HFF-Myc (cell line): ENCODE results near the gene PPARD.
"Not testable (repeated sequence)": the region's sequence is repeated elsewhere in the genome, so short reads cannot be mapped to it uniquely, and the experiment has no call there.

Experiments used
- DNase-seq: peaks from one replicate; pipeline ENCODE4 v3.0.0-alpha.2; 2011; ENCODE audit warnings: low read depth; ENCODE audit errors: extremely low read depth
- H3K4me3 ChIP-seq: replicated peaks from 2 replicates; pipeline ENCODE4 v1.5.1; 2011; ENCODE audit warnings: low read depth, mild to moderate bottlenecking, control low read depth, low read length
- TF ChIP-seq, protein P1 (sequence below): IDR thresholded peaks from 2 replicates; pipeline ENCODE4 v1.5.1; 2012; ENCODE audit warnings: mild to moderate bottlenecking, low read depth, low read length, control low read depth; ENCODE audit errors: missing control alignments

PPARD gene

GRCh38 chr6:35432291-35432690 lies 89.9 kb downstream of the PPARD start:
- no peak overlapping the region for H3K4me3 ChIP-seq
- TF ChIP-seq, protein P1, sequence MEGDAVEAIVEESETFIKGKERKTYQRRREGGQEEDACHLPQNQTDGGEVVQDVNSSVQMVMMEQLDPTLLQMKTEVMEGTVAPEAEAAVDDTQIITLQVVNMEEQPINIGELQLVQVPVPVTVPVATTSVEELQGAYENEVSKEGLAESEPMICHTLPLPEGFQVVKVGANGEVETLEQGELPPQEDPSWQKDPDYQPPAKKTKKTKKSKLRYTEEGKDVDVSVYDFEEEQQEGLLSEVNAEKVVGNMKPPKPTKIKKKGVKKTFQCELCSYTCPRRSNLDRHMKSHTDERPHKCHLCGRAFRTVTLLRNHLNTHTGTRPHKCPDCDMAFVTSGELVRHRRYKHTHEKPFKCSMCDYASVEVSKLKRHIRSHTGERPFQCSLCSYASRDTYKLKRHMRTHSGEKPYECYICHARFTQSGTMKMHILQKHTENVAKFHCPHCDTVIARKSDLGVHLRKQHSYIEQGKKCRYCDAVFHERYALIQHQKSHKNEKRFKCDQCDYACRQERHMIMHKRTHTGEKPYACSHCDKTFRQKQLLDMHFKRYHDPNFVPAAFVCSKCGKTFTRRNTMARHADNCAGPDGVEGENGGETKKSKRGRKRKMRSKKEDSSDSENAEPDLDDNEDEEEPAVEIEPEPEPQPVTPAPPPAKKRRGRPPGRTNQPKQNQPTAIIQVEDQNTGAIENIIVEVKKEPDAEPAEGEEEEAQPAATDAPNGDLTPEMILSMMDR: no peak
- no peak for DNase-seq

DNA sequence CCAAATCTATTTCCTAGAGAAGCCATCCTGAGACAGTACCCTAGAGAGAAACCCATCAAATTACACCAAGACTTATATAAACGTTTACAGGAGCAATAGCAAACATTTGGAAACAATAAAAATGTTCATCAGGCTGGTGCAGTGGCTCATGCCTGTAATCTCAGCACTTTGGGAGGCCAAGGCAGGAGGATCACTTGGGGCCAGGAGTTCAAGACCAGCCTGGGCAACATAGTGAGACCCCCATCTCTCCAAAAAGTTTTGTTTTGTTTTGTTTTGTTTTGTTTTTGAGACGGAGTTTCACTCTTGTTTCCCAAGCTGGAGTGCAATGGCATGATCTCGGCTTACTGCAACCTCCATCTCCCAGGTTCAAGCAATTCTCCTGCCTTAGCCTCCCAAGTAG lies 90.3 kb downstream of the PPARD start:
- not testable (repeated sequence) for H3K4me3 ChIP-seq, DNase-seq

DNA sequence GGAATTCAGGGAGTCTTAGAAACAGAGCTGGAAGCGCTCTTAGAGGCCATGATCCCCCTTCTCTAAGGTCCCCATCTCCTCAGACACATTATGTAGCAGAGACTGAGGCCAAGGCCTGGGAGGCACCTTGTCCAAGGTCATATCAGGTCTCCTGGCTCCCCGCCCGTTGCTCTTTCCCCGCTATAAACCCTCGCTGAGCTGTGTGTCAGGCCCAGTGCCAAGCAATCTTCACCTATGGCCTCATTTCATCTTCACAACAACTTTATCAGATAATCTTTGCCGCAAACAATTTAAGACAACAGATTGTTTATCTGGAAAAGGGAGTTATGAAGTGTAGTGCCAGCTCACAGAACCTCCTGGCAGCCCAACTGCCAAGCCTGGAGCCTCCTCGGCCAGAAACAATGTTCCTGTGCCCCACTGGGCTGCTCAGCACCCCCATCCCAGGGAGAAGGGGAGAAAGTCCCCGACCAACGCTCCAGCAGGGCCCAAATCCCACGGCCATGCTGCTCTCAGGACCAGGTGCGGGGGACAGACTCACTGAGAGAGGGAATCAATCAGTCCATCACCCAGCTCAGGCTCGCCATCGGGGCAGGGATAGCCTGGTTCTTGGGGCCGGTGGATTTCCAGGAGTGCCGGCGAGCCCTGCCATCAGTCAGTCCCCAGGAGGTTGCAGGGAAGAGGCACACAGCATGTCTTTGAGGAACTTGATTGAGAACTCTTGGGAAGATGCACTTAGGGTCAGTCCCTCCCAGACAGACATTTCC lies 92.9 kb downstream of the PPARD start:
- no peak overlapping the region for H3K4me3 ChIP-seq
- TF ChIP-seq, protein P1: no peak
- DNase-seq: no peak

GRCh38 chr6:35436071-35436857 lies 93.9 kb downstream of the PPARD start:
- TF ChIP-seq, protein P1: no peak
- no peak overlapping the region for H3K4me3 ChIP-seq

GRCh38 chr6:35438378-35439065 lies 96.2 kb downstream of the PPARD start:
- DNase-seq, H3K4me3 ChIP-seq: not testable (repeated sequence)

More at GRCh38 chr6:35436071-35436857, 93.9 kb downstream of the PPARD start:
- DNase-seq: no peak

GRCh38 chr6:35439308-35439707 lies 97.0 kb downstream of the PPARD start:
- DNase-seq: no peak
- no peak overlapping the region for H3K4me3 ChIP-seq
- TF ChIP-seq, protein P1: no peak

DNA sequence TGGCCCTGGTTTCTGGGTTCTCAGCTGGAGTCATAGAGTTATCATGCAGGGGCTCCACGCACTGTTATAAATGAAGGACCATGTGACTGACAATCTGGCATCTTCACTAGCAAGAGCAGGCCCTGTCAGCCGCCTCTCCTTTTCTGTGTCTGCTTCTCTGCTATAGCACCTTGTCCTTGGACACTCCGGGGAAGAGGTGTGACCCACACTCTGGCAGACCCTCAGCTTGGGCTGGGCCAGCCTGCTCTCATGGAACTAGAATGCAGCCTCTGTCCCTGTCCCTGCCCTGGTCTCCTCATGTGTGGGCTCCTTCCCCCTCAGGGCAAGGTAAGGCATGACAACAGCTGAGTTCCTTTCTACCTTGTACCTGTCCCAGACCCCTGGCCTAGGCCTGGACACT lies 98.8 kb downstream of the PPARD start:
- TF ChIP-seq, protein P1: no peak
- no peak for DNase-seq
- H3K4me3 ChIP-seq: no peak overlapping the region
